Activated naive CD4-positive, alpha-beta T cell (primary cell): ENCODE measurements around the gene USP47.

Experiments used
- DNase-seq, 4 experiments: peaks; one replicate each; lab custom pipeline; 2025; lab: John Stamatoyannopoulos, UW

USP47 gene

GRCh38 chr11:11937433-11937832 lies 95.7 kb downstream of the USP47 start:
- DNase-seq, result no peak

GRCh38 chr11:11937957-11938356 lies 96.2 kb downstream of the USP47 start:
- DNase-seq, result no peak

- DNase-seq, result no peak
Measured at GRCh38 chr11:11940551-11940950, 98.8 kb downstream of the USP47 start.

GRCh38 chr11:11942668-11943067 lies 100.9 kb downstream of the USP47 start:
- no peak for DNase-seq

- DNase-seq, result no peak
Measured at GRCh38 chr11:11944444-11944843, 102.7 kb downstream of the USP47 start.

- DNase-seq, result no peak
Measured at GRCh38 chr11:11946180-11946579, 104.4 kb downstream of the USP47 start.

GRCh38 chr11:11946878-11947277 lies 105.1 kb downstream of the USP47 start:
- DNase-seq, result no peak

GRCh38 chr11:11947825-11948224 lies 106.1 kb downstream of the USP47 start:
- no peak for DNase-seq

- no peak for DNase-seq
Measured at GRCh38 chr11:11948242-11948947, 106.6 kb downstream of the USP47 start.

- no peak for DNase-seq
Measured at GRCh38 chr11:11949482-11949881, 107.7 kb downstream of the USP47 start.

GRCh38 chr11:11952036-11952435 lies 110.3 kb downstream of the USP47 start:
- no peak for DNase-seq

- DNase-seq, result no peak
Measured at GRCh38 chr11:11956006-11956405, 114.2 kb downstream of the USP47 start.

GRCh38 chr11:11958403-11959231 lies 116.8 kb downstream of the USP47 start:
- no peak for DNase-seq

- DNase-seq, result no peak
Measured at GRCh38 chr11:11959601-11960000, 117.8 kb downstream of the USP47 start.

GRCh38 chr11:11960687-11961086 lies 118.9 kb downstream of the USP47 start:
- peak in 1 of 4 experiments; percentile 5 for DNase-seq

GRCh38 chr11:11961399-11962028 lies 119.7 kb downstream of the USP47 start:
- no peak for DNase-seq

- no peak for DNase-seq
Measured at GRCh38 chr11:11963067-11963466, 121.3 kb downstream of the USP47 start.

GRCh38 chr11:11963842-11964773 lies 122.3 kb downstream of the USP47 start:
- no peak for DNase-seq

- no peak for DNase-seq
Measured at GRCh38 chr11:11964774-11965150, 123.0 kb downstream of the USP47 start.

GRCh38 chr11:11965192-11965591 lies 123.4 kb downstream of the USP47 start:
- DNase-seq, result no peak

- no peak for DNase-seq
Measured at GRCh38 chr11:11965656-11966353, 124.0 kb downstream of the USP47 start.
